ENCODE results near the gene SRI.

The SRI gene

DNA sequence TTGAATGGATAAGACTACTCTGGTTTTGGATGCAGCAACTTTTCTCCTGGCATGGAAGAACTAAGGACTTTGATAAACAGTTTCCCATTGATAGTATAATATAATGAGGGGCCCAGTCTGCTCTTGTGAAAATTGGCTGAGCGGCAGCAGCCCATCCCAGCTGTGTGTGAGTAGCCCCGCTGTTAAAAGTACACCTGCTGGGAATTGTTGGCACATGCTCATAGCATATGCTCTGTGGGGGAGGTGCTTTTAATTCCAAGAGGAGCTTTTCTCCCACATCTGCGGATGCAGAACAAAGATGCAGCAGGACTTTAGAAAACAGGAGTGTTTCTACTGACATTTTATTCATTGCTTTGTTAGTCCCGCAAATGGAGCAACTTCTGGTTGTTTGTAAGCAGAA, 19.0 kb downstream of the SRI start:
- TF ChIP-seq, protein P1, sequence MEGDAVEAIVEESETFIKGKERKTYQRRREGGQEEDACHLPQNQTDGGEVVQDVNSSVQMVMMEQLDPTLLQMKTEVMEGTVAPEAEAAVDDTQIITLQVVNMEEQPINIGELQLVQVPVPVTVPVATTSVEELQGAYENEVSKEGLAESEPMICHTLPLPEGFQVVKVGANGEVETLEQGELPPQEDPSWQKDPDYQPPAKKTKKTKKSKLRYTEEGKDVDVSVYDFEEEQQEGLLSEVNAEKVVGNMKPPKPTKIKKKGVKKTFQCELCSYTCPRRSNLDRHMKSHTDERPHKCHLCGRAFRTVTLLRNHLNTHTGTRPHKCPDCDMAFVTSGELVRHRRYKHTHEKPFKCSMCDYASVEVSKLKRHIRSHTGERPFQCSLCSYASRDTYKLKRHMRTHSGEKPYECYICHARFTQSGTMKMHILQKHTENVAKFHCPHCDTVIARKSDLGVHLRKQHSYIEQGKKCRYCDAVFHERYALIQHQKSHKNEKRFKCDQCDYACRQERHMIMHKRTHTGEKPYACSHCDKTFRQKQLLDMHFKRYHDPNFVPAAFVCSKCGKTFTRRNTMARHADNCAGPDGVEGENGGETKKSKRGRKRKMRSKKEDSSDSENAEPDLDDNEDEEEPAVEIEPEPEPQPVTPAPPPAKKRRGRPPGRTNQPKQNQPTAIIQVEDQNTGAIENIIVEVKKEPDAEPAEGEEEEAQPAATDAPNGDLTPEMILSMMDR (conservative IDR thresholded peaks at IDR 0.05; ENCODE audit: low read depth, low read length) = no peak
- H3K36me3 ChIP-seq (ENCODE audit: insufficient read depth) = no peaks in the 10 kb centered on the region

DNA sequence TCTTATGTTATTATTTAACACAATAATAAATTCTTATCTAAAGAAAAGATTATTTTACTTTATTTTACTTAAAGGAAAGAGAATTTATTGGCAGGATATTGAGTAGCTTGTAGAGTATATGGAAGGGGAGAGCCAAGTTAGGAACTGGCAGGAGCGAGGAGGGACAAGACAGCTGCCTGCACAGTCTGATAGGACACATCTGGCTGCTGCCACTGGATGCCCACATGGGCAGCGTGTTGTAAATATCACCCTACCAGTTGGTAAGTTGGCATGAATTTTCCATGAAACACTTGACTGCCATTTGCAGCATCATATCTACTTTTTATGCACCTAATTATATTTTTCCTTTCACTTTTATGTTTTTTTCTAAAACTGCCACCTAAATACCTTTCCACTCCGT, 19.6 kb downstream of the SRI start:
- Histone ChIP-seq H3K27me3 (ENCODE audit: insufficient read depth, low read depth) (no peaks in the 10 kb centered on the region), H3K79me2 (ENCODE audit: insufficient read depth, low read depth) (no peaks in the 10 kb centered on the region), H3K9ac (no peak overlapping the region), H3K4me2 (no peak overlapping the region), H4K20me1 (ENCODE audit: insufficient read depth) (no peaks in the 10 kb centered on the region; the same call in 1 of the 2 replicates), H3K36me3 (ENCODE audit: insufficient read depth) (no peaks in the 10 kb centered on the region), H3K4me1 (ENCODE audit: low read depth, poor library complexity, severe bottlenecking) (peaks cover 20% of the 10 kb centered on the region), H3K27ac (no peak overlapping the region), H3K4me3 (IDR thresholded peaks at IDR 0.05; ENCODE audit: insufficient read depth, low read depth, low read length) (no peak overlapping the region), H2AFZ (ENCODE audit: low read depth) (no peak overlapping the region)
- TF ChIP-seq, protein P1 (conservative IDR thresholded peaks at IDR 0.05; ENCODE audit: low read depth, low read length) = no peak

More for the DNA sequence above, 19.0 kb downstream of the SRI start:
- peaks cover 26% of the 10 kb centered on the region for H3K4me1 ChIP-seq (ENCODE audit: low read depth, poor library complexity, severe bottlenecking)
- no peaks in the 10 kb centered on the region for H3K79me2 ChIP-seq (ENCODE audit: insufficient read depth, low read depth)
- H4K20me1 ChIP-seq (ENCODE audit: insufficient read depth) = no peaks in the 10 kb centered on the region; the same call in 1 of the 2 replicates
- H3K9ac ChIP-seq = no peak overlapping the region
- H3K27ac ChIP-seq = no peak overlapping the region
- H3K4me3 ChIP-seq (IDR thresholded peaks at IDR 0.05; ENCODE audit: insufficient read depth, low read depth, low read length) = no peak overlapping the region
- no peak overlapping the region for H2AFZ ChIP-seq (ENCODE audit: low read depth)
- no peak overlapping the region for H3K4me2 ChIP-seq
- H3K27me3 ChIP-seq (ENCODE audit: insufficient read depth, low read depth) = no peaks in the 10 kb centered on the region

DNA sequence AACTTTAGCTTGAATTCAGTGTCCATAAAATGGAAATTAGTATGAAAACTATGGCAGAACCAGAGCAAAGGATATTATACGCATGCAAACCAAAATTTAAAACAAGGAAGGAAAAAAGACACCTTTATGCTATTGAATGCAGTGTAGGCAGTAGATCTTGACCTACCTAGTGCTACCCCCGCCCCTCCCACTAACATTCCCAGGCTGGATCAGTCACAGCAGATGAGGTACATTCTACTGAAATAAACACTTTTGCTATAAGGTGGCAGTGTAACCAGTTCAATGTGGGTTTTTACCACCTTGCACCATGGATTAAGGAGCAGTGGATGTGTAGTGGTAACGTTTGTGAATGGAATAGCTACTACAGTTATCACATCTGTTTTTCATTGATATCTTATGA, 27.9 kb downstream of the SRI start:
- no peak overlapping the region for H3K9ac ChIP-seq
- TF ChIP-seq, protein P1 (conservative IDR thresholded peaks at IDR 0.05; ENCODE audit: low read depth, low read length) = no peak
- no peak overlapping the region for H3K4me2 ChIP-seq
- H3K36me3 ChIP-seq (ENCODE audit: insufficient read depth) = no peaks in the 10 kb centered on the region
- H3K27ac ChIP-seq = no peak overlapping the region
- no peaks in the 10 kb centered on the region for H4K20me1 ChIP-seq (ENCODE audit: insufficient read depth)
- no peaks in the 10 kb centered on the region for H3K79me2 ChIP-seq (ENCODE audit: insufficient read depth, low read depth)
- H3K4me3 ChIP-seq (IDR thresholded peaks at IDR 0.05; ENCODE audit: insufficient read depth, low read depth, low read length) = no peak overlapping the region
- H2AFZ ChIP-seq (ENCODE audit: low read depth) = no peak overlapping the region
- H3K27me3 ChIP-seq (ENCODE audit: insufficient read depth, low read depth) = no peaks in the 10 kb centered on the region
- peaks cover 5% of the 10 kb centered on the region for H3K4me1 ChIP-seq (ENCODE audit: low read depth, poor library complexity, severe bottlenecking)

DNA sequence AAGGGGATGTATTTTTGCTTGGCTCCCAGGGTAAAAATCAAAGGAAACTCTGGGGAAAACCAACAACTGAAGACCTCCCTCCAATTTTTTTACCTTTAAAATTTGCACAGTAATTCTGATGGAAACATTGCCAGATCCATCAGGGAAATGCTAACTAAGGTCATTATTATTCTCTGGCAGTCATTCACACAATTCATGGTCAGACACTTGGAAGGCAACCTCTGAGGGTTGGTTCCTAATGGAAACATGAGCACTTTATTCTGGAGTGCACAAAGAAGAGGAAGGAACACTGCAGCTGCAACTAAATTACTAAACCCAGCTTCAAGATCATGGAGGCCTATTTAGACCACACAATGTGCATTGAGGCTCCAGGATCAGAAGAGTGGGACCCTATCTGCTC, 34.2 kb downstream of the SRI start:
- peaks cover 5% of the 10 kb centered on the region for H3K4me1 ChIP-seq (ENCODE audit: low read depth, poor library complexity, severe bottlenecking)
- TF ChIP-seq, protein P1 (conservative IDR thresholded peaks at IDR 0.05; ENCODE audit: low read depth, low read length) = no peak
- H3K27me3 ChIP-seq (ENCODE audit: insufficient read depth, low read depth) = no peaks in the 10 kb centered on the region
- no peaks in the 10 kb centered on the region for H3K36me3 ChIP-seq (ENCODE audit: insufficient read depth)
- no peaks in the 10 kb centered on the region for H3K79me2 ChIP-seq (ENCODE audit: insufficient read depth, low read depth)
- no peak overlapping the region for H2AFZ ChIP-seq (ENCODE audit: low read depth)
- no peak overlapping the region for H3K4me2 ChIP-seq
- H3K4me3 ChIP-seq (IDR thresholded peaks at IDR 0.05; ENCODE audit: insufficient read depth, low read depth, low read length) = no peak overlapping the region
- no peak overlapping the region for H3K9ac ChIP-seq
- H4K20me1 ChIP-seq (ENCODE audit: insufficient read depth) = no peaks in the 10 kb centered on the region
- H3K27ac ChIP-seq = no peak overlapping the region

Measured in KMS-11 (cell line).